ENCODE measurements around the gene ACAT2. TPM values are rescaled to one million over a fixed set of nuclear protein-coding genes. Genes with fewer than 3 reads are reported as not detected.

The ACAT2 gene
- total RNA-seq, 1 experiment from 2014 or later: 156 TPM

DNA sequence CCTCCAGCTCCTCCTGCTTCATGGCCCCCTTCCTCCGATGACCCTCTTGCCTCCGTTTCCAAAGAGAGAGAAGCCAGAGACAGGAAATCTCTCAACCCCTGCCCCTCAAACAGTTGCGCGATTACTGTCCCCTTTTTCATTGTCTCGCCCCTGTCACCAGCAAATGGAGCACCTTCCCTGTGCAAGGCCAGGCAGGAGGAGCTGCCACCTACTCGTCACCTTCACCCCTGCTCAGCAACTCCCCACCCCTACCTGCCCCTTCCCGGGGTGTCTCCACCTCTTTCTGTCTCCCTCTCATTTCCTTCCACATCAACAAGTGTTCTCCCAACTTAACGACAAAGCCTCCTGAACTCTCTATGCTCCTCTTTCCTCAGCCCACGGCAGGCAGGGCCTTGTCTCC lies 51.9 kb downstream of the ACAT2 start:
- Histone ChIP-seq H2AFZ (ENCODE audit: low read length) (no peak overlapping the region), H3K9me3 (ENCODE audit: control insufficient read depth, low read depth, low read length) (no peaks in the 10 kb centered on the region), H3K4me1 (ENCODE audit: insufficient read depth, low read length) (no peaks in the 10 kb centered on the region; the same call in 1 of the 2 replicates), H3K79me1 (ENCODE audit: insufficient read depth, low read depth, low read length, poor library complexity, severe bottlenecking) (no peaks in the 10 kb centered on the region), H2BK15ac (ENCODE audit: low read depth, low read length) (no peak overlapping the region), H3T11ph (ENCODE audit: low read length) (no peak overlapping the region), H3K56ac (ENCODE audit: insufficient read length, low read depth, low read length) (no peak overlapping the region), H4K8ac (replicated peaks; ENCODE audit: insufficient read length, low read depth, low read length) (no peak overlapping the region), H2AK5ac (ENCODE audit: insufficient read length, low read length) (no peak overlapping the region), H3K27ac (ENCODE audit: insufficient read length, low read depth, low read length) (no peak overlapping the region), H3K23ac (ENCODE audit: insufficient read length, low read depth, low read length) (no peak overlapping the region), H2BK120ac (ENCODE audit: low read depth, low read length, poor library complexity, severe bottlenecking) (no peak overlapping the region), H3K14ac (ENCODE audit: insufficient read depth, low read length) (no peak overlapping the region), H2BK20ac (ENCODE audit: low read depth, low read length, poor library complexity, severe bottlenecking) (no peak overlapping the region), H3K9ac (ENCODE audit: extremely low read depth, insufficient read length, low read length) (no peak overlapping the region), H4K91ac (ENCODE audit: insufficient read length, low read depth, low read length) (no peak overlapping the region), H3K27me3 (ENCODE audit: insufficient read depth, low read length) (no peaks in the 10 kb centered on the region), H3K4ac (ENCODE audit: low read depth, low read length) (no peak overlapping the region), H3K18ac (ENCODE audit: insufficient read length, low read depth, low read length) (no peak overlapping the region), H3K4me2 (ENCODE audit: insufficient read depth, insufficient read length, low read length) (no peak overlapping the region), H4K5ac (ENCODE audit: insufficient read length, low read depth, low read length) (no peak overlapping the region), H2BK5ac (ENCODE audit: insufficient read length, low read length) (no peak overlapping the region), H4K20me1 (ENCODE audit: control insufficient read depth, insufficient read depth, insufficient read length) (no peaks in the 10 kb centered on the region), H3K23me2 (ENCODE audit: insufficient read length, low read depth, low read length, poor library complexity, severe bottlenecking) (no peaks in the 10 kb centered on the region), H3K79me2 (ENCODE audit: insufficient read depth, low read length) (no peaks in the 10 kb centered on the region), H2BK12ac (ENCODE audit: insufficient read length, low read depth, low read length) (no peak overlapping the region)
- no CpG with 5 or more reads among the region's 9 CpGs for WGBS (ENCODE audit: extremely low coverage, insufficient read length, low lambda C conversion rate)
- no peak for DNase-seq
- Mint-ChIP-seq H3K36me3 (ENCODE audit: insufficient read depth in 1 of 3, low read depth in 3 of 3) (no peaks in the 10 kb centered on the region), H3K9me3 (no peaks in the 10 kb centered on the region; a peak in 1 of 5 replicates), H3K4me1 (peaks cover 23 to 25% of the 10 kb centered on the region in 2 experiments), H3K27ac (no peak overlapping the region), H3K27me3 (ENCODE audit: low read depth) (no peaks in the 10 kb centered on the region), H3K4me3 (no peak overlapping the region)
- TF ChIP-seq CTCF (conservative IDR thresholded peaks at IDR 0.05): no peak

Data from H9 (cell line).